Measurements from ENCODE around the gene MACROD2. TPM values are rescaled to one million over a fixed set of nuclear protein-coding genes. Genes with fewer than 3 reads are reported as not detected.
A peak's percentile ranks its signal among the peaks of the same experiment; 100 is the strongest.

The MACROD2 gene
- total and polyA plus RNA-seq, 2 experiments from 2014 or later, result 2.8 to 4.3 TPM

DNA sequence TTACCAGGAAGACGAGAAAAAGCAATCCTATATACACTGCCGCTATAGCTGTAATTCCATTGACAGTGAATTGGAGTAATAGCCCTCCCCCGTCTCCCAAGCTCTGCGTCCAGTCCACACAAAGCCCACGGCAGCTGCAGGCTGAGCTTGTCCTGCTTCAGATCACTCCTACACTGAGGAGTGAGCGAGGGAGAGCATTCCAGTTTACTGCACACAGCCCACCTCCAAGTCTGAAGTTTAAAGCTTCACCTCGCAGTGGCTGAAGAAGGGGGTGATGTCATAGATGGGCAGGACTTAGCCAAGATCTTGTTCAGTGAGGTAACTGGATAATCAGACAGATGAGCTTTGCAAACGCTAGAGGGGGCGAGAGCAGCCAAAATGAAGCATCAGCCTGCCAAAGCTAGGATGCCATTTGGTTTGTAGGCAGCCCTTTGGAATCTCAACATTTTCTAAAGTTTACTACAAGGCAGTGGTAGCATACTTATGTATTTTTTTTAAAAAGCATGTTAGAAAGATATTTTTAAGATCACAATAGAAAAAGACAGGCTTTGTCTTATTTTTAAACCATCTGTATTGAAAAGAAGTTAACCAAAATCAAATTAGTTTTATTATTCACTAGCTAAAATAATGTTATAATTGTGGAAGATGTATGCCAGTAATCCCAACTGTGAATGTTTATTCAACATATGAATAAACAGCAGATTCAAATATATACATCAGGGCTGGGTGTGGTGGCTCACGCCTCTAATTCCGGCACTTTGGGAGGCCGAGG is 342.3 kb downstream of the MACROD2 start, which contains the start of gene FLRT3:
Gene FLRT3, minus strand, starts transcription at position 213 of the 772 bp plus-strand sequence. CDS start 10,106 bp downstream, outside the sequence.
- peak within 1 kb of the TSS; percentile 70 for H3K4me2 ChIP-seq
- H3K79me2 ChIP-seq (replicated peaks; ENCODE audit: insufficient read depth), result no peaks in the 10 kb centered on the region
- peaks cover 7% of the 10 kb centered on the region; the same call in 1 of the 2 replicates for H3K27me3 ChIP-seq (ENCODE audit: insufficient read depth)
- peak within 1 kb of the TSS; percentile 11; the same call in 1 of the 2 replicates for H2AFZ ChIP-seq
- H4K20me1 ChIP-seq (replicated peaks; ENCODE audit: insufficient read depth), result no peaks in the 10 kb centered on the region
- H3F3A ChIP-seq (replicated peaks; ENCODE audit: low read depth), result no peaks in the 10 kb centered on the region
- no peaks in the 10 kb centered on the region for H3K9me3 Mint-ChIP-seq
- H3K4me3 Mint-ChIP-seq, result peak within 1 kb of the TSS; percentile 66
- H3K4me1 Mint-ChIP-seq, result peaks cover 31% of the 10 kb centered on the region
- peak; percentile 97 for ATAC-seq
- H3K27ac ChIP-seq (ENCODE audit: low read depth), result no peak within 1 kb of the TSS
- peak; percentile 93 for DNase-seq (ENCODE audit: low spot score)
- H3K4me1 ChIP-seq (ENCODE audit: insufficient read depth), result peaks cover 15% of the 10 kb centered on the region; the same call in 1 of the 2 replicates
- TF ChIP-seq, protein P1, sequence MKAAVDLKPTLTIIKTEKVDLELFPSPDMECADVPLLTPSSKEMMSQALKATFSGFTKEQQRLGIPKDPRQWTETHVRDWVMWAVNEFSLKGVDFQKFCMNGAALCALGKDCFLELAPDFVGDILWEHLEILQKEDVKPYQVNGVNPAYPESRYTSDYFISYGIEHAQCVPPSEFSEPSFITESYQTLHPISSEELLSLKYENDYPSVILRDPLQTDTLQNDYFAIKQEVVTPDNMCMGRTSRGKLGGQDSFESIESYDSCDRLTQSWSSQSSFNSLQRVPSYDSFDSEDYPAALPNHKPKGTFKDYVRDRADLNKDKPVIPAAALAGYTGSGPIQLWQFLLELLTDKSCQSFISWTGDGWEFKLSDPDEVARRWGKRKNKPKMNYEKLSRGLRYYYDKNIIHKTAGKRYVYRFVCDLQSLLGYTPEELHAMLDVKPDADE (IDR thresholded peaks at IDR 0.05), result no peak
- TF ChIP-seq CREB1 (CRISPR knock-in tag; IDR thresholded peaks at IDR 0.05; ENCODE audit: low read depth) (peak; percentile 83), STAT1 (IDR thresholded peaks at IDR 0.05; ENCODE audit: unreplicated experiment) (no peak)
- TF ChIP-seq, protein P2, sequence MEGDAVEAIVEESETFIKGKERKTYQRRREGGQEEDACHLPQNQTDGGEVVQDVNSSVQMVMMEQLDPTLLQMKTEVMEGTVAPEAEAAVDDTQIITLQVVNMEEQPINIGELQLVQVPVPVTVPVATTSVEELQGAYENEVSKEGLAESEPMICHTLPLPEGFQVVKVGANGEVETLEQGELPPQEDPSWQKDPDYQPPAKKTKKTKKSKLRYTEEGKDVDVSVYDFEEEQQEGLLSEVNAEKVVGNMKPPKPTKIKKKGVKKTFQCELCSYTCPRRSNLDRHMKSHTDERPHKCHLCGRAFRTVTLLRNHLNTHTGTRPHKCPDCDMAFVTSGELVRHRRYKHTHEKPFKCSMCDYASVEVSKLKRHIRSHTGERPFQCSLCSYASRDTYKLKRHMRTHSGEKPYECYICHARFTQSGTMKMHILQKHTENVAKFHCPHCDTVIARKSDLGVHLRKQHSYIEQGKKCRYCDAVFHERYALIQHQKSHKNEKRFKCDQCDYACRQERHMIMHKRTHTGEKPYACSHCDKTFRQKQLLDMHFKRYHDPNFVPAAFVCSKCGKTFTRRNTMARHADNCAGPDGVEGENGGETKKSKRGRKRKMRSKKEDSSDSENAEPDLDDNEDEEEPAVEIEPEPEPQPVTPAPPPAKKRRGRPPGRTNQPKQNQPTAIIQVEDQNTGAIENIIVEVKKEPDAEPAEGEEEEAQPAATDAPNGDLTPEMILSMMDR (conservative IDR thresholded peaks at IDR 0.05; ENCODE audit: low read depth in 2 of 2), result peak; percentile 83 to 89
- TF ChIP-seq, protein P3, sequence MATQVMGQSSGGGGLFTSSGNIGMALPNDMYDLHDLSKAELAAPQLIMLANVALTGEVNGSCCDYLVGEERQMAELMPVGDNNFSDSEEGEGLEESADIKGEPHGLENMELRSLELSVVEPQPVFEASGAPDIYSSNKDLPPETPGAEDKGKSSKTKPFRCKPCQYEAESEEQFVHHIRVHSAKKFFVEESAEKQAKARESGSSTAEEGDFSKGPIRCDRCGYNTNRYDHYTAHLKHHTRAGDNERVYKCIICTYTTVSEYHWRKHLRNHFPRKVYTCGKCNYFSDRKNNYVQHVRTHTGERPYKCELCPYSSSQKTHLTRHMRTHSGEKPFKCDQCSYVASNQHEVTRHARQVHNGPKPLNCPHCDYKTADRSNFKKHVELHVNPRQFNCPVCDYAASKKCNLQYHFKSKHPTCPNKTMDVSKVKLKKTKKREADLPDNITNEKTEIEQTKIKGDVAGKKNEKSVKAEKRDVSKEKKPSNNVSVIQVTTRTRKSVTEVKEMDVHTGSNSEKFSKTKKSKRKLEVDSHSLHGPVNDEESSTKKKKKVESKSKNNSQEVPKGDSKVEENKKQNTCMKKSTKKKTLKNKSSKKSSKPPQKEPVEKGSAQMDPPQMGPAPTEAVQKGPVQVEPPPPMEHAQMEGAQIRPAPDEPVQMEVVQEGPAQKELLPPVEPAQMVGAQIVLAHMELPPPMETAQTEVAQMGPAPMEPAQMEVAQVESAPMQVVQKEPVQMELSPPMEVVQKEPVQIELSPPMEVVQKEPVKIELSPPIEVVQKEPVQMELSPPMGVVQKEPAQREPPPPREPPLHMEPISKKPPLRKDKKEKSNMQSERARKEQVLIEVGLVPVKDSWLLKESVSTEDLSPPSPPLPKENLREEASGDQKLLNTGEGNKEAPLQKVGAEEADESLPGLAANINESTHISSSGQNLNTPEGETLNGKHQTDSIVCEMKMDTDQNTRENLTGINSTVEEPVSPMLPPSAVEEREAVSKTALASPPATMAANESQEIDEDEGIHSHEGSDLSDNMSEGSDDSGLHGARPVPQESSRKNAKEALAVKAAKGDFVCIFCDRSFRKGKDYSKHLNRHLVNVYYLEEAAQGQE (IDR thresholded peaks at IDR 0.05; ENCODE audit: unreplicated experiment), result no peak
- H3K27ac Mint-ChIP-seq, result peak within 1 kb of the TSS; percentile 74; the same call in 1 of the 2 replicates
- H3K36me3 Mint-ChIP-seq (ENCODE audit: low read depth), result no peaks in the 10 kb centered on the region
- no peaks in the 10 kb centered on the region; the same call in 1 of the 2 replicates for H3K9me2 ChIP-seq (ENCODE audit: insufficient read depth)
- no peaks in the 10 kb centered on the region for H3K36me3 ChIP-seq (ENCODE audit: insufficient read depth)
- H3K27me3 Mint-ChIP-seq (ENCODE audit: insufficient read depth, low read depth, poor library complexity), result no peaks in the 10 kb centered on the region
- peak within 1 kb of the TSS; percentile 43 for H3K4me3 ChIP-seq

DNA sequence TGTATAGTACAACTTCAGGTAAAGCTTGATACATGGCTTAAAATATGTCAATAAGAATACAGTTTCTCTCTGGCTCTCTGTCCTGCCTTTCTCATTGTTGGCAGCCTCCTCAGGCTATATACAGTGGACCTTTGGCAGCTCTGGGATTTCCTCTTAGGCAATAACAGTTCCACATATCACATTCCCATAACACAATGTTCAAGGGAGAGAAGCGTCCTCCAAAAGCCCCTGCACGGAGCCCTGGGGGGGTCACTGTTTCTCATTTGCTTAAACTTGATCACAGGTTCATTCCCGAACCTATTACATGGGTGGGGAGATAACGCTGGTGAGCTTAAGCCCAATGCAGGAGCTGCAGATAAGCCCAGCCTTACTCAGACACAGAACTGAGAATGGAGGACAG is 346.5 kb downstream of the MACROD2 start:
- H3K4me1 Mint-ChIP-seq, result peaks cover 15% of the 10 kb centered on the region; the same call in 2 of the 3 replicates
- Histone ChIP-seq H3K36me3 (ENCODE audit: insufficient read depth) (no peaks in the 10 kb centered on the region), H2AFZ (no peak overlapping the region), H3K4me1 (ENCODE audit: insufficient read depth) (peaks cover 7% of the 10 kb centered on the region; the same call in 1 of the 2 replicates), H3K4me3 (no peak overlapping the region), H3K9me2 (ENCODE audit: insufficient read depth) (no peaks in the 10 kb centered on the region; the same call in 1 of the 2 replicates), H3K27ac (ENCODE audit: low read depth) (no peak overlapping the region), H3K79me2 (replicated peaks; ENCODE audit: insufficient read depth) (no peaks in the 10 kb centered on the region), H3K4me2 (no peak overlapping the region), H3K27me3 (ENCODE audit: insufficient read depth) (no peaks in the 10 kb centered on the region), H3F3A (replicated peaks; ENCODE audit: low read depth) (no peaks in the 10 kb centered on the region), H4K20me1 (replicated peaks; ENCODE audit: insufficient read depth) (no peaks in the 10 kb centered on the region)
- ATAC-seq (no peak), DNase-seq (ENCODE audit: low spot score) (no peak)
- no peak overlapping the region for H3K27ac Mint-ChIP-seq
- H3K36me3 Mint-ChIP-seq (ENCODE audit: low read depth), result no peaks in the 10 kb centered on the region
- no peaks in the 10 kb centered on the region for H3K9me3 Mint-ChIP-seq
- H3K27me3 Mint-ChIP-seq (ENCODE audit: insufficient read depth, low read depth, poor library complexity), result peaks cover 4% of the 10 kb centered on the region
- no peak overlapping the region for H3K4me3 Mint-ChIP-seq
- TF ChIP-seq, protein P4, sequence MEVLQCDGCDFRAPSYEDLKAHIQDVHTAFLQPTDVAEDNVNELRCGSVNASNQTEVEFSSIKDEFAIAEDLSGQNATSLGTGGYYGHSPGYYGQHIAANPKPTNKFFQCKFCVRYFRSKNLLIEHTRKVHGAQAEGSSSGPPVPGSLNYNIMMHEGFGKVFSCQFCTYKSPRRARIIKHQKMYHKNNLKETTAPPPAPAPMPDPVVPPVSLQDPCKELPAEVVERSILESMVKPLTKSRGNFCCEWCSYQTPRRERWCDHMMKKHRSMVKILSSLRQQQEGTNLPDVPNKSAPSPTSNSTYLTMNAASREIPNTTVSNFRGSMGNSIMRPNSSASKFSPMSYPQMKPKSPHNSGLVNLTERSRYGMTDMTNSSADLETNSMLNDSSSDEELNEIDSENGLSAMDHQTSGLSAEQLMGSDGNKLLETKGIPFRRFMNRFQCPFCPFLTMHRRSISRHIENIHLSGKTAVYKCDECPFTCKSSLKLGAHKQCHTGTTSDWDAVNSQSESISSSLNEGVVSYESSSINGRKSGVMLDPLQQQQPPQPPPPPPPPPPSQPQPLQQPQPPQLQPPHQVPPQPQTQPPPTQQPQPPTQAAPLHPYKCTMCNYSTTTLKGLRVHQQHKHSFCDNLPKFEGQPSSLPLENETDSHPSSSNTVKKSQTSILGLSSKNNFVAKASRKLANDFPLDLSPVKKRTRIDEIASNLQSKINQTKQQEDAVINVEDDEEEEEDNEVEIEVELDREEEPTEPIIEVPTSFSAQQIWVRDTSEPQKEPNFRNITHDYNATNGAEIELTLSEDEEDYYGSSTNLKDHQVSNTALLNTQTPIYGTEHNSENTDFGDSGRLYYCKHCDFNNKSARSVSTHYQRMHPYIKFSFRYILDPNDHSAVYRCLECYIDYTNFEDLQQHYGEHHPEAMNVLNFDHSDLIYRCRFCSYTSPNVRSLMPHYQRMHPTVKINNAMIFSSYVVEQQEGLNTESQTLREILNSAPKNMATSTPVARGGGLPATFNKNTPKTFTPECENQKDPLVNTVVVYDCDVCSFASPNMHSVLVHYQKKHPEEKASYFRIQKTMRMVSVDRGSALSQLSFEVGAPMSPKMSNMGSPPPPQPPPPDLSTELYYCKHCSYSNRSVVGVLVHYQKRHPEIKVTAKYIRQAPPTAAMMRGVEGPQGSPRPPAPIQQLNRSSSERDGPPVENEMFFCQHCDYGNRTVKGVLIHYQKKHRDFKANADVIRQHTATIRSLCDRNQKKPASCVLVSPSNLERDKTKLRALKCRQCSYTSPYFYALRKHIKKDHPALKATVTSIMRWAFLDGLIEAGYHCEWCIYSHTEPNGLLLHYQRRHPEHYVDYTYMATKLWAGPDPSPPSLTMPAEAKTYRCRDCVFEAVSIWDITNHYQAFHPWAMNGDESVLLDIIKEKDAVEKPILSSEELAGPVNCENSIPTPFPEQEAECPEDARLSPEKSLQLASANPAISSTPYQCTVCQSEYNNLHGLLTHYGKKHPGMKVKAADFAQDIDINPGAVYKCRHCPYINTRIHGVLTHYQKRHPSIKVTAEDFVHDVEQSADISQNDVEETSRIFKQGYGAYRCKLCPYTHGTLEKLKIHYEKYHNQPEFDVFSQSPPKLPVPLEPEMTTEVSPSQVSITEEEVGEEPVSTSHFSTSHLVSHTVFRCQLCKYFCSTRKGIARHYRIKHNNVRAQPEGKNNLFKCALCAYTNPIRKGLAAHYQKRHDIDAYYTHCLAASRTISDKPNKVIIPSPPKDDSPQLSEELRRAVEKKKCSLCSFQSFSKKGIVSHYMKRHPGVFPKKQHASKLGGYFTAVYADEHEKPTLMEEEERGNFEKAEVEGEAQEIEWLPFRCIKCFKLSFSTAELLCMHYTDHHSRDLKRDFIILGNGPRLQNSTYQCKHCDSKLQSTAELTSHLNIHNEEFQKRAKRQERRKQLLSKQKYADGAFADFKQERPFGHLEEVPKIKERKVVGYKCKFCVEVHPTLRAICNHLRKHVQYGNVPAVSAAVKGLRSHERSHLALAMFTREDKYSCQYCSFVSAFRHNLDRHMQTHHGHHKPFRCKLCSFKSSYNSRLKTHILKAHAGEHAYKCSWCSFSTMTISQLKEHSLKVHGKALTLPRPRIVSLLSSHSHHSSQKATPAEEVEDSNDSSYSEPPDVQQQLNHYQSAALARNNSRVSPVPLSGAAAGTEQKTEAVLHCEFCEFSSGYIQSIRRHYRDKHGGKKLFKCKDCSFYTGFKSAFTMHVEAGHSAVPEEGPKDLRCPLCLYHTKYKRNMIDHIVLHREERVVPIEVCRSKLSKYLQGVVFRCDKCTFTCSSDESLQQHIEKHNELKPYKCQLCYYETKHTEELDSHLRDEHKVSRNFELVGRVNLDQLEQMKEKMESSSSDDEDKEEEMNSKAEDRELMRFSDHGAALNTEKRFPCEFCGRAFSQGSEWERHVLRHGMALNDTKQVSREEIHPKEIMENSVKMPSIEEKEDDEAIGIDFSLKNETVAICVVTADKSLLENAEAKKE (CRISPR knock-in tag; IDR thresholded peaks at IDR 0.05), result no peak
- no peak for TF ChIP-seq ZNF331 (CRISPR knock-in tag; IDR thresholded peaks at IDR 0.05; ENCODE audit: low read depth)

Data from GM23338 (cell line).